Endothelial cell of umbilical vein (primary cell): ENCODE measurements around the gene APOL5. TPM values are rescaled to one million over a fixed set of nuclear protein-coding genes. Genes with fewer than 3 reads are reported as not detected.

ENCODE experiments used
- BruUV-seq: library from RNA; stranded (reverse); fragments of 400-500 nt; replicated peaks from 2 replicates; lab custom pipeline; 2021; lab: Mats Ljungman, UMichigan
- CTCF ChIA-PET: fragments of 300-600, 350-600 bp; sonication (Branson Sonifier 250); formaldehyde crosslinking; loops from one replicate; lab custom pipeline; 2021; ENCODE audit warnings: antibody characterized with exemption, inconsistent platforms; lab: Charles Lee
- POLR2A ChIA-PET: fragments of 300-600, 350-600 bp; sonication (Branson Sonifier 250); formaldehyde crosslinking; loops from one replicate; lab custom pipeline; 2021; ENCODE audit warnings: antibody characterized with exemption, inconsistent platforms; lab: Charles Lee
- DNase-seq: peaks from one replicate; pipeline ENCODE4 v3.0.0-alpha.2; 2011; ENCODE audit warnings: low read depth, low spot score
- FAIRE-seq: peaks from 2 replicates; lab custom pipeline; 2011; peaks lifted over from hg19 to GRCh38; lab: Jason Lieb, UNC
- H2AFZ ChIP-seq: 2 replicates; pipeline ENCODE4 v1.6.0; 2012; ENCODE audit warnings: low read depth, low read length, control low read depth, inconsistent platforms
- H3K27ac ChIP-seq: 2 replicates; pipeline ENCODE4 v1.5.1; 2011; ENCODE audit warnings: low read depth, mild to moderate bottlenecking, control low read depth, low read length, moderate library complexity; ENCODE audit not compliant: insufficient read depth
- H3K27me3 ChIP-seq, 2 experiments: 2 replicates each; pipeline versions ENCODE4 v1.6.0 to v1.6.1; 2011; ENCODE audit warnings: low read length in 2 of 2, mixed read lengths in 1 of 2; ENCODE audit not compliant: control insufficient read depth in 2 of 2, insufficient read depth in 2 of 2
- H3K36me3 ChIP-seq, 2 experiments: 2 replicates in 1 of 2; 3 replicates in 1 of 2; pipeline ENCODE4 v1.5.1; 2011; ENCODE audit warnings: low read length in 2 of 2, mild to moderate bottlenecking in 1 of 2, moderate library complexity in 1 of 2; ENCODE audit not compliant: control insufficient read depth in 2 of 2, insufficient read depth in 2 of 2; ENCODE audit errors: extremely low read depth in 1 of 2
- H3K4me1 ChIP-seq: 3 replicates; pipeline ENCODE4 v1.5.1; 2011; ENCODE audit warnings: mild to moderate bottlenecking, low read length; ENCODE audit not compliant: control insufficient read depth, insufficient read depth; ENCODE audit errors: extremely low read depth
- H3K4me2 ChIP-seq: 2 replicates; pipeline ENCODE4 v1.6.1; 2011; ENCODE audit warnings: low read length, control low read depth, mixed read lengths; ENCODE audit not compliant: insufficient read depth
- H3K4me3 ChIP-seq, 3 experiments: fragments of 200-600 bp in 1 of 3; sonication (generic), shearing (Covaris generic) in 1 of 3; replicated peaks in 1 of 3; 2 replicates each; pipeline ENCODE4 v1.5.1; 2011 to 2016; ENCODE audit warnings: control low read depth in 3 of 3, low read length in 3 of 3, mild to moderate bottlenecking in 2 of 3, inconsistent platforms in 1 of 3, low read depth in 1 of 3, moderate library complexity in 1 of 3; ENCODE audit not compliant: insufficient read depth in 1 of 3
- H3K79me2 ChIP-seq: 2 replicates; pipeline ENCODE4 v1.6.0; 2012; ENCODE audit warnings: low read length, inconsistent platforms; ENCODE audit not compliant: control insufficient read depth, insufficient read depth
- H3K9ac ChIP-seq: replicated peaks from 2 replicates; pipeline ENCODE3; 2011; ENCODE audit warnings: low read length, control low read depth; ENCODE audit not compliant: insufficient read depth; ENCODE audit errors: extremely low read depth
- H3K9me1 ChIP-seq: replicated peaks from 3 replicates; pipeline ENCODE4 v1.6.0; 2011; ENCODE audit warnings: mild to moderate bottlenecking, low read length; ENCODE audit not compliant: control insufficient read depth, insufficient read depth; ENCODE audit errors: extremely low read depth
- H3K9me3 ChIP-seq: replicated peaks from 2 replicates; pipeline ENCODE4 v1.5.1; 2012; ENCODE audit warnings: low read length, inconsistent platforms; ENCODE audit not compliant: control insufficient read depth, insufficient read depth
- H4K20me1 ChIP-seq: replicated peaks from 2 replicates; pipeline ENCODE3; 2011; ENCODE audit warnings: mild to moderate bottlenecking, low read length; ENCODE audit not compliant: control insufficient read depth, insufficient read depth; ENCODE audit errors: extremely low read depth
- EZH2 ChIP-seq: IDR thresholded peaks from 2 replicates; pipeline ENCODE4 v1.6.1; 2012; ENCODE audit warnings: borderline replicate concordance, low read depth, mild to moderate bottlenecking, moderate library complexity, low read length, inconsistent platforms; ENCODE audit not compliant: severe bottlenecking
- JUN ChIP-seq: IDR thresholded peaks from 2 replicates; pipeline ENCODE4 v1.6.1; 2011; ENCODE audit warnings: borderline replicate concordance, low read depth; ENCODE audit not compliant: insufficient read length, insufficient read depth
- MAX ChIP-seq: IDR thresholded peaks from 2 replicates; pipeline ENCODE4 v1.6.1; 2011; ENCODE audit not compliant: insufficient read depth, insufficient read length
- POLR2A ChIP-seq: IDR thresholded peaks from 2 replicates; pipeline ENCODE4 v1.6.1; 2012; ENCODE audit warnings: low read depth, mild to moderate bottlenecking, control low read depth, low read length
- POLR2AphosphoS5 ChIP-seq: IDR thresholded peaks from 2 replicates; pipeline ENCODE4 v1.6.1; 2012; ENCODE audit warnings: low read depth, mild to moderate bottlenecking, control low read depth, low read length, moderate library complexity; ENCODE audit not compliant: insufficient read depth
- dilution Hi-C: fragments of 300-500 bp; cut with MboI; formaldehyde crosslinking; loops from one replicate; pipeline ENCODE4 v1.15.0; 2019; ENCODE audit warnings: low sequenced_read_pairs; ENCODE audit not compliant: extremely low pct_ligation_motif_present
- intact Hi-C: fragments of 100-400 bp; cut with micrococcal nuclease; formaldehyde crosslinking; loops from one replicate; pipeline ENCODE4 v1.10.0; 2022
- polyA plus RNA-seq, 4 experiments: library from polyadenylated mRNA; depleted of rRNA in 3 of 4; stranded (reverse) in 3 of 4; unstranded in 1 of 4; fragments of >200 nt; gene quantifications; 2 replicates each; pipeline versions ENCODE4 v1.2.1 to v1.2.3, GENCODE V29; 2011 to 2012; ENCODE audit warnings: missing spikeins in 1 of 4
- total RNA-seq: library from RNA; stranded (reverse); gene quantifications from 2 replicates; pipeline ENCODE4 v1.2.3, GENCODE V29; 2021
- TF ChIP-seq, protein P1 (sequence below), 2 donors: IDR thresholded peaks; 1 replicate in 1 of 2; 2 replicates in 1 of 2; pipeline ENCODE4 v1.5.1; 2011; ENCODE audit warnings: low read length in 2 of 2, mild to moderate bottlenecking in 2 of 2, moderate library complexity in 2 of 2, control low read depth in 1 of 2, inconsistent platforms in 1 of 2, low read depth in 1 of 2; ENCODE audit not compliant: insufficient read depth in 1 of 2; ENCODE audit errors: extremely low read depth in 1 of 2

Gene APOL5
- total and polyA plus RNA-seq, 2 donors (not counting 3 experiments of a cell fraction or from before 2014, with no cell fraction given) = not detected

GRCh38 chr22:35728639-35729308 is 11.1 kb downstream of the APOL5 start:
- dilution Hi-C loops (no loop called here), intact Hi-C loops (no loop called here)
- BruUV-seq = no TSS peak
- ChIA-PET CTCF (interaction anchor here (1.3 kb wide), 1 partner anchor 14 kb away, joined by 3 read pairs; no protein-coding TSS in a partner anchor), POLR2A (no interaction called here)
- Histone ChIP-seq H3K4me3 (no peak overlapping the region), H3K27ac (no peak overlapping the region), H3K4me2 (no peak overlapping the region), H3K9ac (no peak overlapping the region), H2AFZ (no peak overlapping the region), H3K36me3 (no peaks in the 10 kb centered on the region), H3K9me3 (no peaks in the 10 kb centered on the region), H3K9me1 (no peaks in the 10 kb centered on the region), H3K4me1 (no peaks in the 10 kb centered on the region), H3K27me3 (no peaks in the 10 kb centered on the region), H4K20me1 (no peaks in the 10 kb centered on the region), H3K79me2 (no peaks in the 10 kb centered on the region)
- FAIRE-seq (no peak), DNase-seq (no peak)
- TF ChIP-seq JUN = no peak
- TF ChIP-seq POLR2AphosphoS5 = no peak
- no peak for TF ChIP-seq POLR2A
- no peak for TF ChIP-seq MAX
- TF ChIP-seq EZH2 = no peak
- TF ChIP-seq, protein P1, sequence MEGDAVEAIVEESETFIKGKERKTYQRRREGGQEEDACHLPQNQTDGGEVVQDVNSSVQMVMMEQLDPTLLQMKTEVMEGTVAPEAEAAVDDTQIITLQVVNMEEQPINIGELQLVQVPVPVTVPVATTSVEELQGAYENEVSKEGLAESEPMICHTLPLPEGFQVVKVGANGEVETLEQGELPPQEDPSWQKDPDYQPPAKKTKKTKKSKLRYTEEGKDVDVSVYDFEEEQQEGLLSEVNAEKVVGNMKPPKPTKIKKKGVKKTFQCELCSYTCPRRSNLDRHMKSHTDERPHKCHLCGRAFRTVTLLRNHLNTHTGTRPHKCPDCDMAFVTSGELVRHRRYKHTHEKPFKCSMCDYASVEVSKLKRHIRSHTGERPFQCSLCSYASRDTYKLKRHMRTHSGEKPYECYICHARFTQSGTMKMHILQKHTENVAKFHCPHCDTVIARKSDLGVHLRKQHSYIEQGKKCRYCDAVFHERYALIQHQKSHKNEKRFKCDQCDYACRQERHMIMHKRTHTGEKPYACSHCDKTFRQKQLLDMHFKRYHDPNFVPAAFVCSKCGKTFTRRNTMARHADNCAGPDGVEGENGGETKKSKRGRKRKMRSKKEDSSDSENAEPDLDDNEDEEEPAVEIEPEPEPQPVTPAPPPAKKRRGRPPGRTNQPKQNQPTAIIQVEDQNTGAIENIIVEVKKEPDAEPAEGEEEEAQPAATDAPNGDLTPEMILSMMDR (IDR thresholded peaks at IDR 0.05; ENCODE audit: extremely low read depth in 1 of 2, insufficient read depth in 1 of 2, low read depth in 1 of 2, low read length in 2 of 2) = no peak
